Activated CD8-positive, alpha-beta T cell treated with anti-CD3 and anti-CD28 coated beads, Interleukin-2, amount 10 ng/mL, durations not matched to agents 7 days and 5 days (primary cell): Measurements from ENCODE around the gene PNPLA1. TPM values are rescaled to one million over a fixed set of nuclear protein-coding genes. Genes with fewer than 3 reads are reported as not detected.

Experiments
- ATAC-seq: fragments of 150-1000 bp; cut with Tn5 transposase; one replicate; pipeline ENCODE4 v1.10.0; 2021; ENCODE audit warnings: moderate library complexity
- CTCF ChIA-PET: fragments of 350-600 bp; sonication (Branson Sonifier 250); formaldehyde crosslinking; loops from one replicate; lab custom pipeline; 2021; ENCODE audit warnings: antibody characterized with exemption; lab: Charles Lee
- POLR2A ChIA-PET: fragments of 350-600 bp; sonication (Branson Sonifier 250); formaldehyde crosslinking; loops from one replicate; lab custom pipeline; 2021; ENCODE audit warnings: antibody characterized with exemption; lab: Charles Lee
- DNase-seq: peaks from one replicate; pipeline ENCODE4 v3.0.0-alpha.2; 2020
- H3K27ac Mint-ChIP-seq: one replicate; pipeline ENCODE4 v1.8.0; 2021; ENCODE audit warnings: mild to moderate bottlenecking, mixed read lengths
- H3K27me3 Mint-ChIP-seq: one replicate; pipeline ENCODE4 v1.8.0; 2021; ENCODE audit warnings: low read depth, mixed read lengths
- H3K36me3 Mint-ChIP-seq: one replicate; pipeline ENCODE4 v1.8.0; 2021; ENCODE audit warnings: low read depth, mixed read lengths
- H3K4me1 Mint-ChIP-seq: one replicate; pipeline ENCODE4 v1.8.0; 2021; ENCODE audit warnings: low read depth, mixed read lengths
- H3K4me3 Mint-ChIP-seq: one replicate; pipeline ENCODE4 v1.8.0; 2021; ENCODE audit warnings: mild to moderate bottlenecking, mixed read lengths
- H3K9me3 Mint-ChIP-seq: one replicate; pipeline ENCODE4 v1.8.0; 2022; ENCODE audit warnings: mixed read lengths; ENCODE audit not compliant: insufficient read depth
- total RNA-seq, 2 experiments: library from RNA; stranded (reverse); gene quantifications; one replicate each; pipeline ENCODE4 v1.2.3, GENCODE V29; 2021

PNPLA1 gene
- total RNA-seq, 2 experiments from 2014 or later: not detected

- no peaks in the 10 kb centered on the region for H3K4me1 Mint-ChIP-seq
- no peaks in the 10 kb centered on the region for H3K9me3 Mint-ChIP-seq
- peaks cover 37% of the 10 kb centered on the region for H3K27me3 Mint-ChIP-seq
- ATAC-seq (no peak), DNase-seq (no peak)
- POLR2A ChIA-PET: no interaction called here
- no peaks in the 10 kb centered on the region for H3K36me3 Mint-ChIP-seq
- CTCF ChIA-PET: no interaction called here
- no peak overlapping the region for H3K4me3 Mint-ChIP-seq
- H3K27ac Mint-ChIP-seq: no peak overlapping the region
Measured at GRCh38 chr6:36276581-36277536, 7.0 kb downstream of the PNPLA1 start.

DNA sequence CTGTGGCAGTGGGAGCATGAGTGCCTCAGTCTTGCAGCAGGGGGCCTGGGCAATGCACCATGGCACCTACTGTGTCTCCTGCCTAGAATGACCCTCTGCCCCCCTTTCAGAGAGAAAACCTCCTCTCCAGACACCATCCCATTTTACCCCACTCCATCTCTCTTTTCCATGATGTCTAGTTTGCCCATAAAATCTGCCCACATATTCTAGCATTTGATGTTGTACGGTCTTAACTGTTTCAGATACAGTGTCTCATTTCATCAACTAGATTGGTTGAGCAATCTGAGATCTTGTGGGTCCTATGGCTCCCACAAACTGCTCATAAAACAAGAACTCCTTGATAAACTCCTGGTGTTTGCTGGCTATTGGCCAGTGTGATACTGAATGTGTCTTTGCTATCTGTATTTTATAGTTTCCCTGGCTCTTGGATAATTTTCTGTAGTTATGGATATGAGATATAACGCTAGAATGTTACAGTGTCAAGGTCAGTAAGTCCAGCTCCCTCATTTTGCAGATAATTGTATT is 8.1 kb downstream of the PNPLA1 start:
- no peaks in the 10 kb centered on the region for H3K36me3 Mint-ChIP-seq
- no peak overlapping the region for H3K4me3 Mint-ChIP-seq
- H3K4me1 Mint-ChIP-seq: no peaks in the 10 kb centered on the region
- DNase-seq (no peak), ATAC-seq (no peak)
- ChIA-PET CTCF (no interaction called here), POLR2A (no interaction called here)
- H3K27me3 Mint-ChIP-seq: peaks cover 37% of the 10 kb centered on the region
- no peaks in the 10 kb centered on the region for H3K9me3 Mint-ChIP-seq
- no peak overlapping the region for H3K27ac Mint-ChIP-seq

GRCh38 chr6:36280467-36280866 is 10.6 kb downstream of the PNPLA1 start:
- H3K36me3 Mint-ChIP-seq: no peaks in the 10 kb centered on the region
- H3K27ac Mint-ChIP-seq: no peak overlapping the region
- no peaks in the 10 kb centered on the region for H3K4me1 Mint-ChIP-seq
- H3K9me3 Mint-ChIP-seq: no peaks in the 10 kb centered on the region
- H3K27me3 Mint-ChIP-seq: peaks cover 46% of the 10 kb centered on the region
- DNase-seq (no peak), ATAC-seq (no peak)
- CTCF ChIA-PET: interaction anchor here (2.3 kb wide), 1 partner anchor 22 kb away, joined by 8 read pairs; no protein-coding TSS in a partner anchor
- POLR2A ChIA-PET: no interaction called here
- H3K4me3 Mint-ChIP-seq: no peak overlapping the region

GRCh38 chr6:36280983-36281382 is 11.1 kb downstream of the PNPLA1 start:
- Mint-ChIP-seq H3K27me3 (peaks cover 51% of the 10 kb centered on the region), H3K4me3 (no peak overlapping the region), H3K27ac (no peak overlapping the region), H3K9me3 (no peaks in the 10 kb centered on the region), H3K36me3 (no peaks in the 10 kb centered on the region), H3K4me1 (no peaks in the 10 kb centered on the region)
- ChIA-PET CTCF (interaction anchor here (2.3 kb wide), 1 partner anchor 21 kb away, joined by 8 read pairs; no protein-coding TSS in a partner anchor), POLR2A (no interaction called here)
- DNase-seq (no peak), ATAC-seq (no peak)

DNA sequence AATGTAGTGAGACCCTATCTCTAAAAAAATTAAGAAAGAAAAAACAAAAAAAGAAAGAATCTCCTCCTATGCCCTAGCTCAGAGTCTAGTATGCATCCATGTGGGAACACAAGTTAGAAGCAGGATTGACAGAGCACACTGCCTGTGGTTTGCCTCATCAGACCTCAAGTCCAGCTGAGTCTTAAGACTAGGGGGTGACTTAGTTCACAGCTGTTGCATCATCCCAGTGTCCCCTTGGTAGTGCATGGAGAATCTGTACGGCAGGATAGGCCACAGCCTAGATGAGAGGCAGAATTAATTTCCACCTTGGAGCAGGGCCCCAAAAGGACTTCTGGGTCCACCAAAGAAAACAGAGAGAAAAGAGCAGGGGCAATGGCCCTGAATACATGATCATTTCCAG is 13.7 kb downstream of the PNPLA1 start:
- ChIA-PET CTCF (interaction anchor here (1.2 to 2.3 kb wide), 2 partner anchors 19 to 58 kb away, joined by 3 to 12 read pairs; no protein-coding TSS in a partner anchor), POLR2A (no interaction called here)
- H3K36me3 Mint-ChIP-seq: no peaks in the 10 kb centered on the region
- peaks cover 46% of the 10 kb centered on the region for H3K27me3 Mint-ChIP-seq
- no peaks in the 10 kb centered on the region for H3K9me3 Mint-ChIP-seq
- DNase-seq (no peak), ATAC-seq (no peak)
- no peak overlapping the region for H3K27ac Mint-ChIP-seq
- H3K4me1 Mint-ChIP-seq: peaks cover 11% of the 10 kb centered on the region
- no peak overlapping the region for H3K4me3 Mint-ChIP-seq

DNA sequence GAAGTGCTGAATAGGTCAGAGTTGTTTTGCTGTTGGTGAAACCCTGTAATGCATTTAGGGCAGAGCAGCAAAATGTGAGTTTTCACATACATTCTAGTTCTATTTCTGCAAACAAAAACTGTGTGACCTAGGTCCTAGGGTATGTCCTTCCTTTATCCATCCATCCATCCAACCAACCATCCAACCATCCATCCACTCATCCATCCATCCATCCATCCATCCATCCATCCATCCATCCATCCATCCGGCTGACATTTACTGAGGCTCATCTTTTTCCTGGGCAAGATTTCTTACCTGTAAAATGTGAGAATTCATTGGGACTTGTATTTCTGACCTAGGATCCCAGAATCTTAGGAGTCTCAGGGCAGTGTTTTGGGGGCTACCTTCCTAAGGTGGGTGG is 14.5 kb downstream of the PNPLA1 start:
- peaks cover 11% of the 10 kb centered on the region for H3K4me1 Mint-ChIP-seq
- H3K27me3 Mint-ChIP-seq: peaks cover 50% of the 10 kb centered on the region
- no peak overlapping the region for H3K27ac Mint-ChIP-seq
- no peak for ATAC-seq
- no peak overlapping the region for H3K4me3 Mint-ChIP-seq
- DNase-seq: no peak
- no peaks in the 10 kb centered on the region for H3K9me3 Mint-ChIP-seq
- H3K36me3 Mint-ChIP-seq: no peaks in the 10 kb centered on the region
- CTCF ChIA-PET: no interaction called here
- POLR2A ChIA-PET: no interaction called here

DNA sequence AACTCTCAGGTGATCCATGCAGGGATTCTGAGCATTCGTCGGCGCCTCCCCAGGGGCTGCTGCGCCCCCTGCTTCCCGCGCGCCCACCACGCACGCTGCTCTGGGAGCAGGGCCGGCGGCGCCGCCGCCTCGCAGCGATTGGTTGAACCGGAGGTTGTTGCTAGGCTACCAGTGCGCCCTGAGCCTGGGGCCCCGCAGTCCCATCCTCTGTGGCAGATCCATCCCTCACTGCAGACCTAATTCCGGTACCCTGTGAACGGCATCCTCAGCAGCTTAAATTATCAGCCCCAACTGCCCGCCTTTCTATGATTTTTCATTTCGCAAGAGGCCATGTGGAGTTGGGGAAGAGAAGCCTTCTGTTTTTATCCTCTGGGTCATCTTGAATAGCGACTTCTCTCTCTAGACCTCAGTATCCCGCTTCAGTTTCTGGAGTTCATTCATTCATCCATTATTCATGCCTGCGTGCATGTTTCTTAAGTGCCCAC is 15.4 kb downstream of the PNPLA1 start:
- Mint-ChIP-seq H3K27me3 (peaks cover 46% of the 10 kb centered on the region), H3K4me1 (peaks cover 11% of the 10 kb centered on the region), H3K36me3 (no peaks in the 10 kb centered on the region), H3K4me3 (no peak overlapping the region), H3K27ac (no peak overlapping the region), H3K9me3 (no peaks in the 10 kb centered on the region)
- ATAC-seq: no peak
- DNase-seq: no peak
- ChIA-PET POLR2A (no interaction called here), CTCF (interaction anchor here (1.6 kb wide), 1 partner anchor 17 kb away, joined by 6 read pairs; no protein-coding TSS in a partner anchor)

DNA sequence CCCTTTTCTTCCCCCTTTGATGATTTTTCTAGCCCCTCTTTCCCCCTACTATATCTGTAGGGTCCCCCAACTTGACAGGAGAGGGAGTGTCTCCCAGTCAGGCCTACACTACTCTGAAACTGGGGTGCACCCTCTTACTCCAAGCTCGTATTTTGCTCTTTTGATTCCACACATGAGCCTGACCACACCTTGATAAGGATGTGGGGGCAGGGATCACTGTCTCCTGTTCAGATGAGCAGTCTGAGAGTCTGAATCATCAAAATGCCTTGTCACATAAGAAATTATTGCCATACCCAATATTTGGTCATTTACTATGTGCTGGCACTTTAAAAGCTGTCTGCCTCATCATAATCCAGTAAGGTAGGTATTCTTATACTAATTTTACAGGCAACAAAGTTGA is 15.9 kb downstream of the PNPLA1 start:
- H3K27me3 Mint-ChIP-seq: peaks cover 49% of the 10 kb centered on the region
- no peaks in the 10 kb centered on the region for H3K9me3 Mint-ChIP-seq
- H3K4me1 Mint-ChIP-seq: peaks cover 11% of the 10 kb centered on the region
- H3K36me3 Mint-ChIP-seq: no peaks in the 10 kb centered on the region
- DNase-seq (no peak), ATAC-seq (no peak)
- POLR2A ChIA-PET: no interaction called here
- H3K27ac Mint-ChIP-seq: no peak overlapping the region
- CTCF ChIA-PET: interaction anchor here (1.6 kb wide), 1 partner anchor 17 kb away, joined by 6 read pairs; no protein-coding TSS in a partner anchor
- no peak overlapping the region for H3K4me3 Mint-ChIP-seq

- POLR2A ChIA-PET: interaction anchor here (0.6 kb wide), 1 partner anchor 19 kb away, joined by 3 read pairs; no protein-coding TSS in a partner anchor
- no peaks in the 10 kb centered on the region for H3K36me3 Mint-ChIP-seq
- no peaks in the 10 kb centered on the region for H3K9me3 Mint-ChIP-seq
- no peak for ATAC-seq
- H3K4me1 Mint-ChIP-seq: peaks cover 14% of the 10 kb centered on the region
- H3K27me3 Mint-ChIP-seq: peaks cover 40% of the 10 kb centered on the region
- CTCF ChIA-PET: interaction anchor here (1.1 to 5.5 kb wide), 2 partner anchors 11 to 15 kb away, joined by 3 to 38 read pairs; no protein-coding TSS in a partner anchor
- no peak for DNase-seq
- no peak overlapping the region for H3K4me3 Mint-ChIP-seq
- no peak overlapping the region for H3K27ac Mint-ChIP-seq
Measured at GRCh38 chr6:36286858-36287257, 17.0 kb downstream of the PNPLA1 start.

- DNase-seq (no peak), ATAC-seq (no peak)
- H3K27me3 Mint-ChIP-seq: peaks cover 25% of the 10 kb centered on the region
- no peak overlapping the region for H3K27ac Mint-ChIP-seq
- H3K36me3 Mint-ChIP-seq: no peaks in the 10 kb centered on the region
- ChIA-PET CTCF (interaction anchor here (1.3 to 5.5 kb wide), 2 partner anchors 9 to 13 kb away, joined by 3 to 38 read pairs; no protein-coding TSS in a partner anchor), POLR2A (interaction anchor here (0.6 to 1.3 kb wide), 2 partner anchors 11 to 32 kb away, joined by 3 to 4 read pairs; no protein-coding TSS in a partner anchor)
- no peak overlapping the region for H3K4me3 Mint-ChIP-seq
- H3K9me3 Mint-ChIP-seq: no peaks in the 10 kb centered on the region
- H3K4me1 Mint-ChIP-seq: peaks cover 14% of the 10 kb centered on the region
Measured at GRCh38 chr6:36289281-36289878, 19.5 kb downstream of the PNPLA1 start.
